ENCODE results near the gene C22orf23.

DNA sequence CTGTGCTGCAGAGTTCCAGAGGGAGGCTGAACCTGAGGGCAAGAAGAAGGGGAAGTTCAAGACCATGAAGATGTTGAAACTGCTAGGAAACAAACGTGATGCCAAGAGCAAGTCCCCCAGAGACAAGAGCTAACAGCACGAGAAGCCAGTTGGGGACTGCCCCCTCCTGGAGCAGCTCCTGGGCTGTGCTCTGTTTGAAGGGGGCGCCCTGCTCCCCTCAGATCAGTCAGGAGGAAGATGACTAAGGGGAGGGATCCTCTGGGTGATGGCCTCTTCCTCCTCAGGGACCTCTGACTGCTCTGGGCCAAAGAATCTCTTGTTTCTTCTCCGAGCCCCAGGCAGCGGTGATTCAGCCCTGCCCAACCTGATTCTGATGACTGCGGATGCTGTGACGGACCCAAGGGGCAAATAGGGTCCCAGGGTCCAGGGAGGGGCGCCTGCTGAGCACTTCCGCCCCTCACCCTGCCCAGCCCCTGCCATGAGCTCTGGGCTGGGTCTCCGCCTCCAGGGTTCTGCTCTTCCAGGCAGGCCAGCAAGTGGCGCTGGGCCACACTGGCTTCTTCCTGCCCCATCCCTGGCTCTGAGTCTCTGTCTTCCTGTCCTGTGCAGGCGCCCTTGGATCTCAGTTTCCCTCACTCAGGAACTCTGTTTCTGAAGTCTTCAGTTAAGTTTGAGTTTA is 12.6 kb downstream of the C22orf23 start:
- no peak for TF ChIP-seq EZH2 (IDR thresholded peaks at IDR 0.05; ENCODE audit: insufficient read depth, low read length)
- TF ChIP-seq, protein P1, sequence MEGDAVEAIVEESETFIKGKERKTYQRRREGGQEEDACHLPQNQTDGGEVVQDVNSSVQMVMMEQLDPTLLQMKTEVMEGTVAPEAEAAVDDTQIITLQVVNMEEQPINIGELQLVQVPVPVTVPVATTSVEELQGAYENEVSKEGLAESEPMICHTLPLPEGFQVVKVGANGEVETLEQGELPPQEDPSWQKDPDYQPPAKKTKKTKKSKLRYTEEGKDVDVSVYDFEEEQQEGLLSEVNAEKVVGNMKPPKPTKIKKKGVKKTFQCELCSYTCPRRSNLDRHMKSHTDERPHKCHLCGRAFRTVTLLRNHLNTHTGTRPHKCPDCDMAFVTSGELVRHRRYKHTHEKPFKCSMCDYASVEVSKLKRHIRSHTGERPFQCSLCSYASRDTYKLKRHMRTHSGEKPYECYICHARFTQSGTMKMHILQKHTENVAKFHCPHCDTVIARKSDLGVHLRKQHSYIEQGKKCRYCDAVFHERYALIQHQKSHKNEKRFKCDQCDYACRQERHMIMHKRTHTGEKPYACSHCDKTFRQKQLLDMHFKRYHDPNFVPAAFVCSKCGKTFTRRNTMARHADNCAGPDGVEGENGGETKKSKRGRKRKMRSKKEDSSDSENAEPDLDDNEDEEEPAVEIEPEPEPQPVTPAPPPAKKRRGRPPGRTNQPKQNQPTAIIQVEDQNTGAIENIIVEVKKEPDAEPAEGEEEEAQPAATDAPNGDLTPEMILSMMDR (IDR thresholded peaks at IDR 0.05; ENCODE audit: insufficient read depth, low read depth, low read length): no peak

Measured in astrocyte (in vitro differentiated cells and primary cell).